AG09309 (cell line): ENCODE measurements around the gene LRRC17.
A peak's percentile ranks its signal among the peaks of the same experiment; 100 is the strongest.

ENCODE experiments used
- DNase-seq: peaks from one replicate; pipeline ENCODE4 v3.0.0-alpha.2; 2010; ENCODE audit warnings: low read depth
- H3K4me3 ChIP-seq: 2 replicates; pipeline ENCODE4 v1.5.1; 2011; ENCODE audit warnings: mild to moderate bottlenecking, low read depth, low read length, moderate library complexity; ENCODE audit not compliant: control insufficient read depth
- CTCF ChIP-seq: IDR thresholded peaks from 2 replicates; pipeline ENCODE4 v1.5.1; 2011; ENCODE audit warnings: mild to moderate bottlenecking, low read depth, low read length, inconsistent platforms; ENCODE audit not compliant: insufficient read depth, control insufficient read depth; ENCODE audit errors: missing control alignments

LRRC17 gene

GRCh38 chr7:102890292-102890970 lies 22.4 kb upstream of the LRRC17 start:
- DNase-seq, result no peak
- H3K4me3 ChIP-seq, result no peak overlapping the region
- no peak for TF ChIP-seq CTCF

GRCh38 chr7:102890971-102891692 lies 21.7 kb upstream of the LRRC17 start:
- no peak for TF ChIP-seq CTCF
- DNase-seq, result no peak

GRCh38 chr7:102891693-102892261 lies 21.0 kb upstream of the LRRC17 start:
- peak; percentile 77 for DNase-seq
- TF ChIP-seq CTCF, result no peak
- no peak overlapping the region for H3K4me3 ChIP-seq

More at GRCh38 chr7:102890971-102891692, 21.7 kb upstream of the LRRC17 start:
- no peak overlapping the region for H3K4me3 ChIP-seq

GRCh38 chr7:102892631-102893278 lies 20.0 kb upstream of the LRRC17 start:
- TF ChIP-seq CTCF, result no peak
- DNase-seq, result no peak
- no peak overlapping the region for H3K4me3 ChIP-seq

GRCh38 chr7:102895602-102896001 lies 17.2 kb upstream of the LRRC17 start:
- no peak for TF ChIP-seq CTCF
- no peak overlapping the region for H3K4me3 ChIP-seq
- DNase-seq, result no peak

- no peak for TF ChIP-seq CTCF
- DNase-seq, result no peak
- H3K4me3 ChIP-seq, result no peak overlapping the region
Measured at GRCh38 chr7:102896585-102896984, 16.2 kb upstream of the LRRC17 start.
